Measurements from ENCODE around the gene ADAMTS10.
"Not testable (repeated sequence)": the region's sequence is repeated elsewhere in the genome, so short reads cannot be mapped to it uniquely, and the experiment has no call there.

ADAMTS10 gene

DNA sequence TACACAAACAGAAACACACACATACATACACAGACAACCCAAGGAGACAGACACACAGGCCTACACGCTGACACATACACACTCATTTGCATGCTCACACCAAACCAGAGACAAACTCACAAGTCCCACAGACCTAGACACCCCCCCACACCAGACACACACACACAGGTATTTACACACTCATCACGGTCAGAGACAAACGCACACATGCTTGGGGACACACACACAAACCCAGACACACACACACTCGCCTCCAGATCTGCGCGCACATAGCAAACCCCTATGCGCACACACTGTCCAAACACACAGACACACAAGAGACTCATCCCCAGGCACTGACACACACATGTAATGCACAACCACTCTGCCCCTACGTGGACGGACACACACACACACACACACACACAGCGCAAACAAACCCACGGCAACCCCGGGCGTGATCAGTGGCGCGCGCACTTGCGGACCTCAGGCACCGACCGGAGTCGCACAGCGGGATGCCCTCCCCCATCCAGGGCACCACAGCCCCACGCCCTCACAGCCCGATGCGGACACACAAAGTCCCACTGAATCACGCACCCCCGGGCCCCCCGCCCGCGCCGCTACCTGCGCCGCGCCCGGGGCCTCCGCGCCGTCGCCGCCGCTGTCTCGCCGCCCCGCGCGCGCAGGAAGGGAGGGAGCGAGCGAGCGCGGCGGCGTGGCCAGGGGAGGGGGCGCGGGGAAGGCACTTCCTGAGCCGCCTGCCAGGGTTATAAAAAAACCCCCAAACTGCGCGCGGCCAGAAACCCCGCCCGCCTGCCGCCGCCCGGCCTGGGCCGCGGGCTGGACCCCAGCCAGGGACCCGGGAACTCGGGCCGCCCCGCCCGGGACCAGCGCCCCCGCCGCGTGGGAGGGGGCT is at the start of gene ADAMTS10:
Gene ADAMTS10, minus strand, starts transcription at position 675 of the 895 bp plus-strand sequence. CDS start 5,005 bp downstream, outside the sequence.
- peak; percentile 49 for DNase-seq

DNA sequence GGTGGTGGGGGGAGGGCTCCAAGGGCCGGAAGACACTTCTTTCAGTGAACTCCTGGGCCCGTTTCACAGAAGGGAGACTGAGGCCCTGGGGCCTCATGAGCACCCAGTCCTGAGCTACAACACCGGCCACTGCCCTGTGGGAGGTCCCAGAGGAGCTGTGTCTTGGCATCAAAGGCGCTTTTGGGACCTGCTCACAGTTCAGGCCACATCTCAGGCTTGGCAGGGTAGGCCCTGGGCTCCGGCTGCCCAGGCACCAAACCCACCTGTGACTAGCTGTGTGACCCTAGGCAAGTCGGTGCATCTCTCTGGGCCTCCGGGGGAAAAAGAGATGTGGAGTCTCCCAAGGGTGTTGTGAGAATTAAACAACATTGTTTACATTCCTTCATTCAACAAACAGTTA is 49.4 kb upstream of the ADAMTS10 start:
- DNase-seq = no peak

GRCh38 chr19:8657869-8658268 is 47.4 kb upstream of the ADAMTS10 start:
- DNase-seq = no peak

- peak; percentile 45 for DNase-seq
Measured at GRCh38 chr19:8655340-8655709, 44.8 kb upstream of the ADAMTS10 start.

DNA sequence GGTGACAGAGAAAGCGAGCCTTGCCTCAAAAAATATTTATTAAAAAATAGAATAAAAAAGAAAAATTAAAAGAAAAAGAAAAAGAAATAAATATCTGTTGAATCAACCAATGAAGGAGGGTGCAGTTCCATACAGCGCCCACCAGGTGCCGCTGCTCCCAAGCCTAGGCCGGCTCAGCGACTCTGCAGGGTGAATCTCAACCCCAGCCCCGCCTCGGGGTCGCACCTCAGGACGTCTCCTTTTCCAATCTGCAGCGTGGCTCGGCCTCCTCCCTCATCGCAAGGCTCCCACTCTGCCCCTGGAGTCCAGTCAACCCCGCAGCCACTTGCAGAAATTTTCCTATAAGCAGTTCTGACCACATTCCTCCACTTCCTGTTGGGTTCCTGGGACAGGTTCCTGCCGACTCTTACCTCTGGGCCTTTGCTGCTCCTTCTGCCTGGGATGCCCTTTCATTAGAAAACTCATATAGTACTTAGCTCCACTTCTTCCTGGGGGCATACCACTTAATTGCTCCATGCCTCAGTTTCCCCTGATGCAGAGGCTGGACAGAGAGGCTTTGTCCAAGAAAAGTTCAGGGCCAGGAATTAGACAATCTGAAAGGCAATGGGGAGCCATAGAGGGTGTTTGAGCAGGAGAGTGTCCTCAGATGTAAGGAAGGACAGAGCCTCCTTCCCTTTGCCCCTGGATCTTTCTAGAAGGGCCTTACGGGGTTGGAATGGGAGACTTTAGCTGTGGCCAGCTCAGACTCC is 44.2 kb upstream of the ADAMTS10 start:
- peak; percentile 70 for DNase-seq

GRCh38 chr19:8648240-8648639 is 37.7 kb upstream of the ADAMTS10 start:
- no peak for DNase-seq

GRCh38 chr19:8643860-8644653 is 33.5 kb upstream of the ADAMTS10 start:
- no peak for DNase-seq

DNA sequence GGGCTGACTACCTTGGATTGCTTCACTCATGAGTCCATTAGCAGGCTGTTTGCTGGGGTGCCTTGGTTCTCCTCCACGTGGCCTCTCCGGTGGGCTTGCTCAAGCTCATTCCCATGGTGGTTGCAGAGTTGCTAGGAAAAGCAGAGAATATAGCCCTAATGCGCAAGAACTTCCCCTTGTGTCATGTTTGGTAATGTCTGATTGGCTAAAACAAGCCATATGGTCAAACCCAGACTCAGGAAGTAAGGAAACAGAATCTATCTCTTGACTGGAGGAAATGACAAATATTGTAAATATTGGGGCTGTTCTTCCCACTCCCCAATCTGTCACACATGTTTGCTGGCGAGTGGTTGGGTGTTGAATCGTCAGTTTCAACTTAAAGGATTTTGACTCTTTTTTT is 32.0 kb upstream of the ADAMTS10 start:
- DNase-seq = no peak

GRCh38 chr19:8641908-8642547 is 31.5 kb upstream of the ADAMTS10 start:
- DNase-seq = peak; percentile 64

- no peak for DNase-seq
Measured at GRCh38 chr19:8641221-8641907, 30.8 kb upstream of the ADAMTS10 start.

- peak; percentile 13 for DNase-seq
Measured at GRCh38 chr19:8640402-8641004, 30.0 kb upstream of the ADAMTS10 start.

GRCh38 chr19:8639821-8640401 is 29.4 kb upstream of the ADAMTS10 start:
- DNase-seq = no peak

GRCh38 chr19:8638078-8638619 is 27.6 kb upstream of the ADAMTS10 start:
- DNase-seq = no peak

GRCh38 chr19:8637070-8637469 is 26.6 kb upstream of the ADAMTS10 start:
- not testable (repeated sequence) for DNase-seq

DNA sequence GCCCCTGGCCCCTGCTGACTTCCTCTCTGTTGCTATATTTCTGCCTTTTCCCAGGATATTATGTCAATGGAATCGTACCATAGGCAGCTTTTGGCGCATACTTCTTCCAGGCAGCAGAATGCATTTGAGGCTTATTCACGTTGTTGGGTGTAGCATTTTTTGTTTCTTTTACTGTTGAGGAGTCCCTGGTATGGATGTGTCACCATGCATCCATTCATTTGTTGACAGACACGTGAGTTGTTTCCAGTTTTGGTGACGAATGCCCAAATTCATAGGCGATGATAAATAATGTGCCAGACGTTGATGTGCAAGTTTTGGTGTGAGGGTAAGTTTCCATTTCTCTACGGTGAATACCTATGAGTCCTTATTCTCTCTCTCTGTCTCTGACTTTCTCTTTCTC is 24.9 kb upstream of the ADAMTS10 start:
- DNase-seq = no peak

DNA sequence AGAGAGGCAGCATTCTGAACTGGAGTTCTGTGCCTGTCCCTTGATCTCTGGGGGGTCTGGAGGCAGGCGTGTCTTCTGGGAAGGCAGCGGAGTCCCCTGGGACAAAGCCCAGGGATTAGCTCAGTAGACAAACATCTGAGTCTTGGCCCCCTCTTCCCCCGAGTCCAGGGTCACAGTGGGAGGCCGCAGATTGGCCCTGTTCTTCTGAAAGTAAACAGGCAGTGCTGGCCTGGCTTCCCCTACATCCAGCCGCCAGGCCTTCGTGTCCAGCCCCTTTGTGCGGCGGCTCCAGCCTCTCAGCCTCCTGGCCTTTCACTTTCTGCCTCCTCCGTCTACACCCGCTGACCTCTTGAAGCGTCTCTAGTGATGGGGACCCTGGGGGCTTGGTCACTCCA is 20.9 kb upstream of the ADAMTS10 start:
- no peak for DNase-seq

- DNase-seq = no peak
Measured at GRCh38 chr19:8630796-8631424, 20.4 kb upstream of the ADAMTS10 start.

DNA sequence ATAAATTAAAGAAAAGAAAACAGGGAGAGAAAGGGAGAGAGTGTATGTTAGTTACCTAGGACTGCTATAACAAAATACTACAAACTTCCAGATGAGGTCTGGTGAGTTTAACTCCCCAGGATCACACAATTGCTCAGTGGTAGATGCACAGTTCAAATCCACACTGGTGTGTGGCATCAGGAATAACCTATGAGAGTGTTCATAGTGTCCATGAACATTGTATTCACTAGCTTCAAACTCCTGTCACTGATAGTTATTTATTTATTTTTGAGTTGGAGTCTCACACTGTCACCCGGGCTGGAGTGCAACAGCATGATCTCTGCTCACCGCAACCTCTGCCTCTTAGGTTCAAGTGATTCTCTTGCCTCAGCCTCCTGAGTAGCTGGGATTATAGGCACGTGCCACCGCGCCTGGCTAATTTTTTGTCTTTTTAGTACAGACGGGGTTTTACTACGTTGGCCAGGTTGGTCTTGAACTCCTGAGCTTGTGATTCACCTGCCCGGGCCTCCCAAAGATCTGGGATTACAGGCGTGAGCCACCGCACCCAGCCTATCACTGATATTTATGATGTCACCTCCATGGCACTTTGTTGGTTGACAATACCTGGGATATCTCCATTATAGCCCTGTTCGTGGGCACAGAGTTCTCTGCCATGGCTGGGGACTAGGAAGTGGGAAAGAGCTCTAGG is 19.6 kb upstream of the ADAMTS10 start, which contains the start of gene NFILZ:
Gene NFILZ, plus strand, starts transcription at position 638 of the 688 bp plus-strand sequence. CDS start 46,133 bp downstream, outside the sequence.
- no peak for DNase-seq

DNA sequence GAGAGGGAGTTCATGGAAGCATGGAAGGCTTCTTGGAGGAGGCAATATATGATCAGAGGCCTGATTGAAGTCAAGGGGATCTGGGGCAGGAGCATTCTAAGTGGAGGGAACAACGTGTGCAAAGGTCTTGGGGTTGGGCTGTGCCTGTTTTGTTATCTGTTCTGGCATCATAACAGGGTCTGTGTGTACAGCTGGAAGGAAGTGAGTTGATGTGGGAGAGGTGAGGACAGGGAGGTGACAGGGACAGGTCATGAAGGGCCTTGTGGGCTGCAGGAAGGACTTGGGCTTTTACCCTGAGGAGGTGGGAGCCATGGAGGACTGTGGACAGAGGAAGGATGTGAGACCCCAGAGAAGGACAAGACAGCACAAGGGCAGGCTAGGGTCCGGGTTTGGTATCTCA is 18.7 kb upstream of the ADAMTS10 start:
- DNase-seq = no peak

- DNase-seq = no peak
Measured at GRCh38 chr19:8626842-8627241, 16.3 kb upstream of the ADAMTS10 start.
